NK-92 treated with Interleukin-12 subunit alpha and Interleukin-12 subunit beta, amount 100 ng/mL, for 24 hours (cell line): Measurements from ENCODE around the gene UVRAG.
"Not testable (repeated sequence)": the region's sequence is repeated elsewhere in the genome, so short reads cannot be mapped to it uniquely, and the experiment has no call there.

ENCODE experiments used
- DNase-seq: peaks from one replicate; lab custom pipeline; 2025; lab: John Stamatoyannopoulos, UW

The UVRAG gene

GRCh38 chr11:75924966-75925784, 110.2 kb downstream of the UVRAG start:
- no peak for DNase-seq

GRCh38 chr11:75925785-75926164, 110.8 kb downstream of the UVRAG start:
- no peak for DNase-seq

- DNase-seq = no peak
Observed at GRCh38 chr11:75929706-75930105, 114.7 kb downstream of the UVRAG start.

DNA sequence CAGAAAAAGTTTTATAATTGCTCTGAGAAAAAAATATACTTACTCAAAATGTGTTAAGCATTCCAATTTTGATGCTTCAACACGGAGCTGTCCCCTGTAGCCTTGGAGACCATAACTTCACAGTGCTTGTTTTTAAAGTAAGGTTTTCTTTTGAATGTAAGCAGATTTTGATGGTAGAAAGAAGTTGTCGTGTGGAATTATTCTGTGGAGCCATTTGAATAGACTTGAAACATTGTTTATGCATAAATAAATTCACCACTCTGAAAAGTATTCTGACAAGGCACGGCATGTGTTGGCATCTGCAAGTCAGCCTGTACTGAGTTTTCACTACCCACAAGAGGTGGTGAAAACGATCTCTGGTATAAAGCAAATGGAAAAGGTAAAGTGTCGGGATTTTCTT, 115.5 kb downstream of the UVRAG start:
- no peak for DNase-seq

DNA sequence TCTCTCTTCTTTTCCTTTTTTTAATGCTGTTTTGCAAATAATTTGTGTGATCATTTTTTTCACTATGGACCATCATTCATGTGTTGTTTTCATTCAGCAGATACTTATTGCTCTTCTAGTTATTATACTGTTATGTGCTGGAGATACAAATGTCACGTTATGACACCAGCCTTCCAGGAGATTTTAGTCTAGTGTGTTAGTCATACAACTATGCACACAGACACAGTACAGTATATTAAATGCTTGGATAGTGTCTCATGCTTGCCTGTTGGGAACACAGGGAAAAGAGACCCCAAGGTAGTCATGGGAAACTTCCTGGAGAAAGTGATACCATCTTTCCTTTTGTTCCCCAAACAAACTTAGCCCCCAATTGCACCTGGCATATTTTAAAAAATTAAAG, 116.1 kb downstream of the UVRAG start:
- no peak for DNase-seq

- DNase-seq = not testable (repeated sequence)
Observed at GRCh38 chr11:75933736-75934135, 118.7 kb downstream of the UVRAG start.

- no peak for DNase-seq
Observed at GRCh38 chr11:75934851-75935250, 119.8 kb downstream of the UVRAG start.

GRCh38 chr11:75938543-75938942, 123.5 kb downstream of the UVRAG start:
- DNase-seq = no peak

GRCh38 chr11:75939516-75939915, 124.5 kb downstream of the UVRAG start:
- no peak for DNase-seq

DNA sequence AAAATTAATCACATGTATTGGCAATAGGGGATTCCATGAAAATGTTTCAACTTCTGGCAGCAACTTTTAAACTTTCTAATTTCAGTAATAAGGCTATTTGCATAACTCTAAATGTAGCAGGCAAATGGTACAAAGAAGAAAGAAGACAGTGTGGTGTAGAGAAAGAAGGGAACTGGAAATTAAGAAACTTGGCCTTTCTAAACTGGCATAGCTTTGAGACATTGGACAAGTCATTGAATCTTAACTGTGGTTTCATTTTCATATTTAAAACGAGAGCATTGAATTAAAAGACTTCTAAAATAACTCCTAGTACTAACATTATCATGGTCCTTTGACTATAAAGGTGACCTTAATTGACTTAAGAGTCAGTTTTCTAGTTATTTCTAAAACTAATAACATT, 125.0 kb downstream of the UVRAG start:
- no peak for DNase-seq

GRCh38 chr11:75940911-75941310, 125.9 kb downstream of the UVRAG start:
- DNase-seq = no peak

DNA sequence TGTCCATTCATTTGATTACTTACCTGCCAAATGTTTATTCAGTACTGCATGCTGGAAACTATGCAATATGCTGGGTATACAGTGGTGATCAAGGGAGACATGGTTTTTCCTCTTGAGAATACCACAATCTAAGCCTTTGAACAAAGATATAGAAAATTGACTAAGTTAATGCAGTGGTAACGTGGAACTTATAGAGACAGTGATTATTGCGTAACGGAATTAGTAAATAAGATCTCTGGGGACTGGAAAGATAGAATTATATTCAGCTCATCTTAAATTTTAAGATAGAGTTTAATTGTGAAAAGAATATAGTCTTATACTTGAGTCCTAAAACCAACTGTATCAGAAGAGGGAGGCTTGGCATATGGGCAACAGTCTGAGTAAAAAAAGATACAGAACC, 129.5 kb downstream of the UVRAG start:
- no peak for DNase-seq

DNA sequence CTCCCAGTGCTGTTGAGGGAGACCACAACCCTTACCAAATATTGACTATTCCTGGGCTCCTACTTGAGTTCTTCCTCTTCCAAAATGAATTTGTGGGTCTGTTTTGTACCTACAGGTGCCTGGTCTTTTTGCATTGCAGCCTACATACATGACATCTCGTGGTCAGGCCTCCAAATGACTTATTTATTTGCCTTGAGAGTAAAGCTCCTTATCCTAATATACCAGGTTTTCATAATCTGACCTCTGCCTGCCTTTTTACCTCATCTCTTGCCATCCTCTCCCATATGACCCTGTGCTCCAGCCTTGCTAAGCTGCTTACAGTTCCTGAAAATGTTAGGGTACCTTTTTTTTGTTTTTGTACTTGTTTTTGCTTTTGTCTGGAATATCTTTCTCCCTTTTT, 130.4 kb downstream of the UVRAG start:
- no peak for DNase-seq

GRCh38 chr11:75945947-75946346, 130.9 kb downstream of the UVRAG start:
- DNase-seq = no peak

DNA sequence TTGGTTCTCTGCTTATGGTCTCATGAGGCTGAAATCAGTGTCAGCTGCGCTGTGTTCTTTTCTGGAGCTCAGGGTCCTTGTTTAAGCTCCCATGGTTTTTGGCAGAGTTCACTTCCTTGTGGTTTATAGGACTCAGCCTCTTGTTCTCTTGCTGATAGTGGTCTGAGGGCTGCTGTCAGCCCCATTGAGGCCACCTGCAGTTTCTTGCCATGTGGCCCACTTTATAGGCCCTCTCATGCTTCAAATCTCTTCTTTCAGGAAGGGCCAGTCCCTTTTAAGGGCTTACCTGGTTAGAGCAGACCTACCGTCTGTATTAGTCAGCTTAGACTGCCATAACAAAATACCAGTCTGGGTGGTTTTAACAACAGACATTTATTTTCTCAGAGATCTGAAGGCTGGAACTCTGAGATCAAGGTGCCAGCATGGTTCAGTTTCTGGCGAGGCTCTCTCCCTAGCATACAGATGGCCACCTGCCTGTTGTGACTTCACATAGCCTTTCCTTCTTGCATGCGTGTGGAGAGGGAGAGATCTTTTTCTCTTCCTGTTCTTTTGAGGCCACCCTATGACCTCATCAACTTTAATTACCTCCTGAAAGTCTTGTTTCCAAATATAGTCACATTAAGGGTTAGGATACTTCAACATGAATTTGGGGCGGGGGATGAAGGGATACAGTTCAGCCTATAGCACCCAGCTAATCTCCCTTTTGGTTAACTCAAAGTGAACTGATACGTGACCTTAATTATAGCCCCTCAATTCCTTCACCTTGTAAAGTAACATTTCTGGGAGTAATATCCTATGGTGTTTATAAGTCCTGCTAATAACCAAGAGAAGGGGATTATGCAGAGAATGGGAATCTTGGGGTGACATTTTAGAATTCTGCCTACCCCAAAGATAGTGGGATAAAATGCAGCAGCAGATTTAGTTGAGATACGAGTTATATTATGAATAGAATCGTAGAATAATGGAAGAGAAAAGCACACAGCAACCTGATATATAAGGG, 131.8 kb downstream of the UVRAG start:
- no peak for DNase-seq

GRCh38 chr11:75949023-75949672, 134.1 kb downstream of the UVRAG start:
- no peak for DNase-seq

- no peak for DNase-seq
Observed at GRCh38 chr11:75950141-75950540, 135.1 kb downstream of the UVRAG start.

GRCh38 chr11:75954039-75954438, 139.0 kb downstream of the UVRAG start:
- DNase-seq = no peak

GRCh38 chr11:75955443-75955842, 140.4 kb downstream of the UVRAG start:
- DNase-seq = no peak

DNA sequence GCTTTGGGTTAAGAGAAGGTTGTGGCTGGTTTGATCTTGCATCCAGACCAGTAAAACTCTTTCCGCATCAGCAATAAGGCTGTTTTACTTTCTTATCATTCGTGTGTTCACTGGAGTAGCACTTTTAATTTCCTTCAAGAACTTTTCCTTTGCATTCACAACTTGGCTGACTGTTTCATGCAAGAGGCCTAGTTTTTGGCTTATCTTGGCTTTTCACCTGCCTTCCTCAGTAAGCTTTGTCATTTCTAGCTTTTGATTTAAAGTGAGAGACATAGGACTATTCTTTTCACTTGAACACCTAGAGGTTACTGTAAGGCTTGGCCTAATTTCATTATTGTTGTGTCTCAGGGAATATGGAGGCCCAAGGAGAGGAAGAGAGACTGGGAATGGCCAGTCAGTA, 144.5 kb downstream of the UVRAG start:
- DNase-seq = no peak

DNA sequence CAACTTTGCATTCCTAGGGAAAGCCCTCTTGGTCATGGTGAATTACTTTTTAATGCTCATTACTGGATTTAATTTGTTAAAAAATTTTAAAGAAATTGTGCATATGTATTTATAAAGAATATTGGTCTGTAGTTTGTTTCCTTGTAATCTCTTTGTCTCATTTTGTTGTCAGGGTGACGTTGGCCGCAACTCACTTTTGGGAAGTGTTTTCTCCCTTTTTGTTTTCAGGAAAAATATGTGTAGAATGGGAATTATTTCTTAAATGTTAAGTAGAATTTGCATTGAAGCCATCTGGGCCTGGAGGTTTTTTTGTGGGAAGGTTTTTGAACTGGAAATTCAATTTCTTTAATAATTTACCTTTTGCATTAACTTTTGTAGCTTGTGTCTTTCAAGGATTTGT, 149.1 kb downstream of the UVRAG start:
- no peak for DNase-seq

- no peak for DNase-seq
Observed at GRCh38 chr11:75966537-75967287, 151.7 kb downstream of the UVRAG start.
